ENCODE results near the gene CPA1.

CPA1 gene

DNA sequence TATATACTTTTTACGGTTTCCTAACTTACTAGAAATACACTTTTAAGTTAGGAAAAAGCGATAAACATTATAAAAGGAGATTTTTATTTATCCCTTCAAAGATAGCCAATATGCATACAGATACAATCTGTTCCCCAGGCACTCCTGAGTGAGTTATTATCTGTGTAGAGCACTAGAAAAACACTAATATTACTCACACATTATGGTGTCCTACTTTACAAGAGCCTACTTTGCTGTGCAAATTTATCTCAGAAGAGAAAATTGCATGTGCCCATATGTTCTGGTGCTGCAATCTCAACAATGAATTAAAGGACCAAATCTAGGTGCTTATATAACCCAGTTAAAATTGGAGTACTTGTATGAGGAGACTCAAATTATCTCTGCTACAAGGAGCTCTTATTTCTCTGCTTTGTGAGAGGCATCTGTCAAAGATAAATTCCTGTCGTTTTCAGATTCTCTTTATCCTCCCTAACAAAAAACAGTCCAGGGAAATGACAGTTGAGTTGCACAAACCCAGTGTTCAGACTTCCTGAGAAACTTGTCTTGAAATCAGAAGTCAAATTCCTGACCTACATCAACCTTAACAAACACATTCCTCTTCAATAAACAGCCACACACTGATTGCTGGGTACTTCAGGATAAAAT is 28.9 kb downstream of the CPA1 start:
- Histone ChIP-seq H3K79me2 (ENCODE audit: control insufficient read depth, low read length) (no peaks in the 10 kb centered on the region), H3K4me2 (ENCODE audit: low read length) (no peak overlapping the region), H3K9me3 (ENCODE audit: control insufficient read depth, insufficient read depth, low read length) (no peaks in the 10 kb centered on the region), H3K4me3 (ENCODE audit: low read length) (no peak overlapping the region), H3K9me2 (replicated peaks; ENCODE audit: control insufficient read depth, low read length) (no peaks in the 10 kb centered on the region), H3K27me3 (ENCODE audit: control insufficient read depth, low read length) (no peaks in the 10 kb centered on the region), H4K20me1 (ENCODE audit: control insufficient read depth, insufficient read depth, low read depth, low read length) (no peaks in the 10 kb centered on the region), H3K36me3 (ENCODE audit: control insufficient read depth, low read length) (peaks cover 9% of the 10 kb centered on the region), H3F3A (ENCODE audit: control insufficient read depth, insufficient read depth) (no peaks in the 10 kb centered on the region), H3K27ac (ENCODE audit: low read depth, low read length) (no peak overlapping the region), H3K4me1 (ENCODE audit: control insufficient read depth, low read length) (no peaks in the 10 kb centered on the region)
- no peak for TF ChIP-seq EZH2phosphoT487 (IDR thresholded peaks at IDR 0.05; ENCODE audit: borderline replicate concordance, low read length)

- no peaks in the 10 kb centered on the region for H3K4me1 ChIP-seq (ENCODE audit: control insufficient read depth, low read length)
- TF ChIP-seq CTCF (IDR thresholded peaks at IDR 0.05; ENCODE audit: low read depth, low read length, poor library complexity, severe bottlenecking) (no peak), EZH2phosphoT487 (IDR thresholded peaks at IDR 0.05; ENCODE audit: borderline replicate concordance, low read length) (no peak)
- H3K27ac ChIP-seq (ENCODE audit: low read depth, low read length) = no peak overlapping the region
- no peaks in the 10 kb centered on the region for H3K9me3 ChIP-seq (ENCODE audit: control insufficient read depth, insufficient read depth, low read length)
- H3K36me3 ChIP-seq (ENCODE audit: control insufficient read depth, low read length) = peaks cover 9% of the 10 kb centered on the region
- no peak overlapping the region for H3K4me2 ChIP-seq (ENCODE audit: low read length)
- no peaks in the 10 kb centered on the region for H3K79me2 ChIP-seq (ENCODE audit: control insufficient read depth, low read length)
- H4K20me1 ChIP-seq (ENCODE audit: control insufficient read depth, insufficient read depth, low read depth, low read length) = no peaks in the 10 kb centered on the region
- H3K9me2 ChIP-seq (replicated peaks; ENCODE audit: control insufficient read depth, low read length) = no peaks in the 10 kb centered on the region
- H3K27me3 ChIP-seq (ENCODE audit: control insufficient read depth, low read length) = no peaks in the 10 kb centered on the region
- H3K4me3 ChIP-seq (ENCODE audit: low read length) = no peak overlapping the region
- H3F3A ChIP-seq (ENCODE audit: control insufficient read depth, insufficient read depth) = no peaks in the 10 kb centered on the region
These were observed 29.4 kb downstream of the CPA1 start for GRCh38 chr7:130409712-130410072.

DNA sequence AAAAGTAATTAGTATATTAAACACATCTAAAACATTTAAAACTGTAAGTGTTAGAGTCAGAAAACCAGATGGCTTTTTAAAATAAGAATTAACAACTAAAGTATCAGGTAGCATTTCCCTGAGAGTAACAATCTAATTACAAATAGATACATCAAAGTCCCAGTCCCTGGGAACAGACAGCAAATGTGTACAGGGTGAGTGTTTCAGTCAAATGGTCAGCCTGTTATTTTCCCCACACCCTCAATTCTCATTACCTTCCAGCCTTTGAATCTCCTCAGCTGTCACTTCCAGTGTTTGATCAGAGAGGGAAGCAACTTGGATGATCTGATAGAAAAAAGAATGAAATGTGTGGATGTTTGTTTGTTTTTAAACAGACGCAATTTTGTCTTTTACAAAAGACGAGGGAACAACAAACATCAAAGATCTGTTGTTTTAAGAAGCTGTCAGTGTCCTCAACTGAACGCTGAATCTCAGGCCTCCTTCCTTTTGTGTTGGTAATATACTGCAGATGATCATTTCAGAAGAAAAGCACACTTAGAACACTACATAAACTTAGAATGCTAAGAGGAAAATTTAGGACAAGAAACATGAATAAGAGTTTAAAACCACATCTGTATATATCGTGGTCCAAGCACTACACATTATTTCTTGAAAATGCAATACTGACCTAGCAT is 30.7 kb downstream of the CPA1 start:
- Histone ChIP-seq H3K36me3 (ENCODE audit: control insufficient read depth, low read length) (peaks cover 9% of the 10 kb centered on the region), H3K4me2 (ENCODE audit: low read length) (no peak overlapping the region), H3K4me3 (ENCODE audit: low read length) (no peak overlapping the region), H3K4me1 (ENCODE audit: control insufficient read depth, low read length) (no peaks in the 10 kb centered on the region), H3K9me2 (replicated peaks; ENCODE audit: control insufficient read depth, low read length) (no peaks in the 10 kb centered on the region), H3K9me3 (ENCODE audit: control insufficient read depth, insufficient read depth, low read length) (no peaks in the 10 kb centered on the region), H3K27me3 (ENCODE audit: control insufficient read depth, low read length) (no peaks in the 10 kb centered on the region), H3K27ac (ENCODE audit: low read depth, low read length) (no peak overlapping the region), H3F3A (ENCODE audit: control insufficient read depth, insufficient read depth) (no peaks in the 10 kb centered on the region), H3K79me2 (ENCODE audit: control insufficient read depth, low read length) (no peaks in the 10 kb centered on the region), H4K20me1 (ENCODE audit: control insufficient read depth, insufficient read depth, low read depth, low read length) (no peaks in the 10 kb centered on the region)
- TF ChIP-seq CTCF (IDR thresholded peaks at IDR 0.05; ENCODE audit: low read depth, low read length, poor library complexity, severe bottlenecking) = no peak
- TF ChIP-seq EZH2phosphoT487 (IDR thresholded peaks at IDR 0.05; ENCODE audit: borderline replicate concordance, low read length) = no peak

DNA sequence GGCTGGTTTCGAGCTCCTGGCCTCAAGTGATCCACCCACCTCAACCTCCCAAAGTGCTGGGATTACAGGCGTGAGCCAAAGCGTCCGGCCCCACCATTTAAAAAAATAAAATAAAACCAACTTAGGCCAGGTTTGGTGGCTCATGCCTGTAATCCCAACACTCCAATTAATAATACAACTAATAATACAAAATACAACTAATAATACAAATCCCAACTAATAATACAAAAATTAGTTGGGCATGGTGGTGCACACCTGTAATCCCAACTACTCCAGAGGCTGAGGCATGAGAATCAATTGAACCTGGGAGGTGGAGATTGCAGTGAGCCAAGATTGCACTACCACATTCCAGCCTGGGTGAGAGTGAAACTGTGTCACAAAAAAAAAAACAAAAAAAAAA is 32.9 kb downstream of the CPA1 start:
- Histone ChIP-seq H4K20me1 (ENCODE audit: control insufficient read depth, insufficient read depth, low read depth, low read length) (no peaks in the 10 kb centered on the region), H3K9me3 (ENCODE audit: control insufficient read depth, insufficient read depth, low read length) (no peaks in the 10 kb centered on the region), H3F3A (ENCODE audit: control insufficient read depth, insufficient read depth) (no peaks in the 10 kb centered on the region), H3K9me2 (replicated peaks; ENCODE audit: control insufficient read depth, low read length) (no peaks in the 10 kb centered on the region), H3K4me3 (ENCODE audit: low read length) (no peak overlapping the region), H3K27me3 (ENCODE audit: control insufficient read depth, low read length) (no peaks in the 10 kb centered on the region), H3K27ac (ENCODE audit: low read depth, low read length) (no peak overlapping the region), H3K36me3 (ENCODE audit: control insufficient read depth, low read length) (peaks cover 9% of the 10 kb centered on the region), H3K4me1 (ENCODE audit: control insufficient read depth, low read length) (no peaks in the 10 kb centered on the region), H3K79me2 (ENCODE audit: control insufficient read depth, low read length) (no peaks in the 10 kb centered on the region), H3K4me2 (ENCODE audit: low read length) (no peak overlapping the region)
- TF ChIP-seq CTCF (IDR thresholded peaks at IDR 0.05; ENCODE audit: low read depth, low read length, poor library complexity, severe bottlenecking) = no peak
- TF ChIP-seq EZH2phosphoT487 (IDR thresholded peaks at IDR 0.05; ENCODE audit: borderline replicate concordance, low read length) = no peak

All from DOHH2 (cell line).